ENCODE results near the gene C9orf40.

The C9orf40 gene

DNA sequence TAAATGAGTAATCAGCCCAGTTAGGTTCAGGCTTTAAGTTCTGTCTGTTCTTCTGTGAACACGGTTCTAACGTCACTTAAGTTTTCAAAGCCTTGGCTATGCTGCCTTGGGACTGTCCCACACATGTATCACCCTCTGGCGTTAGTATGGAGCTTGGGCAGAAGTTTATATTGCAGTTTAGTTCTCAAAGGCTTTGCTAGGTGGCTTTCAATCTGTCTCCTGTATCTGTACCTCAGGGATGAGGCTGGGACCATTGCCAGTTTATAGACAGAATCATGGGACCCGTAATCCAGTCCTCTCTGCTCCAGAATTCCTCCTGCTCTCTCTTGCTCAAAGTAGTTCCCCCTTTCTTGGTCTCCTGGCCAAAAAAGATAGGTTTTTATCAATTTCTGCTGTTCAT, 12.1 kb downstream of the C9orf40 start:
- WGBS, 2 experiments (ENCODE audit: insufficient coverage in 2 of 2) = 77 to 82% methylated on average over 3 to 4 of the region's 4 CpGs
- H3K36me3 ChIP-seq (ENCODE audit: control insufficient read depth, insufficient read depth, low read length) = no peaks in the 10 kb centered on the region
- no peaks in the 10 kb centered on the region for H3K9me3 ChIP-seq (ENCODE audit: control insufficient read depth, low read length)
- H3K27ac ChIP-seq (ENCODE audit: low read depth, low read length, severe bottlenecking) = no peak overlapping the region
- no peak overlapping the region for H3K4me3 ChIP-seq (ENCODE audit: extremely low read depth, insufficient read depth, low read length, poor library complexity, severe bottlenecking)
- no peaks in the 10 kb centered on the region for H3K4me1 ChIP-seq (ENCODE audit: control insufficient read depth, insufficient read depth, low read length, poor library complexity, severe bottlenecking)

- H3K36me3 ChIP-seq (ENCODE audit: control insufficient read depth, insufficient read depth, low read length) = no peaks in the 10 kb centered on the region
- no peaks in the 10 kb centered on the region for H3K4me1 ChIP-seq (ENCODE audit: control insufficient read depth, insufficient read depth, low read length, poor library complexity, severe bottlenecking)
- 86 to 90% methylated on average over 4 to 7 of the region's 8 CpGs for WGBS, 2 experiments (ENCODE audit: insufficient coverage in 2 of 2)
- H3K9me3 ChIP-seq (ENCODE audit: control insufficient read depth, low read length) = peaks cover 7% of the 10 kb centered on the region
- H3K27ac ChIP-seq (ENCODE audit: low read depth, low read length, severe bottlenecking) = no peak overlapping the region
- H3K4me3 ChIP-seq (ENCODE audit: extremely low read depth, insufficient read depth, low read length, poor library complexity, severe bottlenecking) = no peak overlapping the region
Observed at GRCh38 chr9:74935008-74935407, 17.7 kb downstream of the C9orf40 start.

- WGBS, 2 experiments (ENCODE audit: insufficient coverage in 2 of 2) = no CpG with 5 or more reads among the region's 1 CpG
- H3K4me3 ChIP-seq (ENCODE audit: extremely low read depth, insufficient read depth, low read length, poor library complexity, severe bottlenecking) = no peak overlapping the region
- no peak overlapping the region for H3K27ac ChIP-seq (ENCODE audit: low read depth, low read length, severe bottlenecking)
- no peaks in the 10 kb centered on the region for H3K9me3 ChIP-seq (ENCODE audit: control insufficient read depth, low read length)
- H3K4me1 ChIP-seq (ENCODE audit: control insufficient read depth, insufficient read depth, low read length, poor library complexity, severe bottlenecking) = no peaks in the 10 kb centered on the region
- no peaks in the 10 kb centered on the region for H3K36me3 ChIP-seq (ENCODE audit: control insufficient read depth, insufficient read depth, low read length)
Observed at GRCh38 chr9:74921737-74922136, 31.0 kb downstream of the C9orf40 start.

GRCh38 chr9:74920944-74921626, 31.6 kb downstream of the C9orf40 start:
- 82% methylated on average over 1 of the region's 3 CpGs; no CpG with 5 or more reads in 1 of the 2 experiments for WGBS, 2 experiments (ENCODE audit: insufficient coverage in 2 of 2)
- Histone ChIP-seq H3K4me3 (ENCODE audit: extremely low read depth, insufficient read depth, low read length, poor library complexity, severe bottlenecking) (no peak overlapping the region), H3K27ac (ENCODE audit: low read depth, low read length, severe bottlenecking) (no peak overlapping the region), H3K9me3 (ENCODE audit: control insufficient read depth, low read length) (no peaks in the 10 kb centered on the region), H3K4me1 (ENCODE audit: control insufficient read depth, insufficient read depth, low read length, poor library complexity, severe bottlenecking) (no peaks in the 10 kb centered on the region), H3K36me3 (ENCODE audit: control insufficient read depth, insufficient read depth, low read length) (no peaks in the 10 kb centered on the region)

DNA sequence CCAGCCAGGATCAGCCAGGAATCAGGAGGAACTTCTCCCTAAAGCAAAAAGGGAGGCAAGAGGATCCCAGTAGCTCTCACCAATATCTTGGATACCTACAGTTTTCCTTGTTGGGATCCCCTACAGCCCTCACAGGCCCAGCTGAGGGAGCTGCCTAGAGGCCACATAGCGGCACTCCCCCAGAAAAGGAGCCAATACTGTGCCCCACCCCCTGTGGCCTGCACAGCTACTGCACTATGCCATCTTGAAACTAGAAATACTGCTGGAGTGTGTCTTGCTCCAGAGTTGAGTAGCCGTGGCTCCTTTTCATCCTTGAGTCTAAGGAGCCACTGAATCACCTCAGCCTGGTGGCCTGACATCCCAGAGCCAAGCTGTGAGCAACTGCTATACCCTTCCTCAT, 42.7 kb downstream of the C9orf40 start:
- H3K27ac ChIP-seq (ENCODE audit: low read depth, low read length, severe bottlenecking) = no peak overlapping the region
- WGBS, 2 experiments (ENCODE audit: insufficient coverage in 2 of 2) = 75 to 100% methylated on average over 1 of the region's 2 CpGs
- H3K4me3 ChIP-seq (ENCODE audit: extremely low read depth, insufficient read depth, low read length, poor library complexity, severe bottlenecking) = no peak overlapping the region
- no peaks in the 10 kb centered on the region for H3K9me3 ChIP-seq (ENCODE audit: control insufficient read depth, low read length)
- H3K4me1 ChIP-seq (ENCODE audit: control insufficient read depth, insufficient read depth, low read length, poor library complexity, severe bottlenecking) = no peaks in the 10 kb centered on the region
- no peaks in the 10 kb centered on the region for H3K36me3 ChIP-seq (ENCODE audit: control insufficient read depth, insufficient read depth, low read length)

- no peaks in the 10 kb centered on the region for H3K36me3 ChIP-seq (ENCODE audit: control insufficient read depth, insufficient read depth, low read length)
- H3K9me3 ChIP-seq (ENCODE audit: control insufficient read depth, low read length) = no peaks in the 10 kb centered on the region
- no peak overlapping the region for H3K4me3 ChIP-seq (ENCODE audit: extremely low read depth, insufficient read depth, low read length, poor library complexity, severe bottlenecking)
- H3K4me1 ChIP-seq (ENCODE audit: control insufficient read depth, insufficient read depth, low read length, poor library complexity, severe bottlenecking) = no peaks in the 10 kb centered on the region
- WGBS, 2 experiments (ENCODE audit: insufficient coverage in 2 of 2) = 90 to 100% methylated on average over 3 of the region's 4 CpGs
- no peak overlapping the region for H3K27ac ChIP-seq (ENCODE audit: low read depth, low read length, severe bottlenecking)
Observed at GRCh38 chr9:74908665-74909064, 44.0 kb downstream of the C9orf40 start.

DNA sequence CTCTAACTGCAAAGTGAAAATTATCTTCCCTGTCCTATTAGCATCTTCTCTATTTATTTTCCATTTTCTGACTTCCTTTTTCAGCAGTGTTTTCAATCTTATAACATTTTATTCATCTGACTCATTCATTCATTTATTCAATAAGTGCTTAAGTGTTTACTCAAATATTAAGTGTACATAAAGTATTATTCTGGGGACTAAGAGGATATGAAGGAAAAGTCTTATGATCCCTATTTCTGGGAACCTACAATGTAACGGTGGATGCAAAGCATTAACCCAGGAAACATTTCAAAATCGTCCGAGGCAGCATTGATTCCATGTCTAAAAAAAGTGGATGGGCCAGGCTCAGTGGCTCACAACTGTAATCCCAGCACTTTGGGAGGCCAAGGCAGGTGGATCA, 45.6 kb downstream of the C9orf40 start:
- 86 to 95% methylated on average over 3 of the region's 3 CpGs for WGBS, 2 experiments (ENCODE audit: insufficient coverage in 2 of 2)
- Histone ChIP-seq H3K27ac (ENCODE audit: low read depth, low read length, severe bottlenecking) (no peak overlapping the region), H3K4me1 (ENCODE audit: control insufficient read depth, insufficient read depth, low read length, poor library complexity, severe bottlenecking) (no peaks in the 10 kb centered on the region), H3K9me3 (ENCODE audit: control insufficient read depth, low read length) (no peaks in the 10 kb centered on the region), H3K36me3 (ENCODE audit: control insufficient read depth, insufficient read depth, low read length) (no peaks in the 10 kb centered on the region), H3K4me3 (ENCODE audit: extremely low read depth, insufficient read depth, low read length, poor library complexity, severe bottlenecking) (no peak overlapping the region)

GRCh38 chr9:74901001-74901400, 51.7 kb downstream of the C9orf40 start:
- no peaks in the 10 kb centered on the region for H3K36me3 ChIP-seq (ENCODE audit: control insufficient read depth, insufficient read depth, low read length)
- H3K27ac ChIP-seq (ENCODE audit: low read depth, low read length, severe bottlenecking) = no peak overlapping the region
- H3K4me3 ChIP-seq (ENCODE audit: extremely low read depth, insufficient read depth, low read length, poor library complexity, severe bottlenecking) = no peak overlapping the region
- H3K9me3 ChIP-seq (ENCODE audit: control insufficient read depth, low read length) = no peaks in the 10 kb centered on the region
- H3K4me1 ChIP-seq (ENCODE audit: control insufficient read depth, insufficient read depth, low read length, poor library complexity, severe bottlenecking) = no peaks in the 10 kb centered on the region

Measured in mesodermal cell (in vitro differentiated cells).